GM19372 (cell line): ENCODE results near the gene PHC3.

ENCODE experiments used
- ATAC-seq: cut with Tn5 transposase; IDR thresholded peaks from one replicate; pipeline ENCODE4 v1.9.1; 2021; ENCODE audit warnings: mild to moderate bottlenecking, low read depth, moderate library complexity; ENCODE audit not compliant: unreplicated experiment

Gene PHC3

DNA sequence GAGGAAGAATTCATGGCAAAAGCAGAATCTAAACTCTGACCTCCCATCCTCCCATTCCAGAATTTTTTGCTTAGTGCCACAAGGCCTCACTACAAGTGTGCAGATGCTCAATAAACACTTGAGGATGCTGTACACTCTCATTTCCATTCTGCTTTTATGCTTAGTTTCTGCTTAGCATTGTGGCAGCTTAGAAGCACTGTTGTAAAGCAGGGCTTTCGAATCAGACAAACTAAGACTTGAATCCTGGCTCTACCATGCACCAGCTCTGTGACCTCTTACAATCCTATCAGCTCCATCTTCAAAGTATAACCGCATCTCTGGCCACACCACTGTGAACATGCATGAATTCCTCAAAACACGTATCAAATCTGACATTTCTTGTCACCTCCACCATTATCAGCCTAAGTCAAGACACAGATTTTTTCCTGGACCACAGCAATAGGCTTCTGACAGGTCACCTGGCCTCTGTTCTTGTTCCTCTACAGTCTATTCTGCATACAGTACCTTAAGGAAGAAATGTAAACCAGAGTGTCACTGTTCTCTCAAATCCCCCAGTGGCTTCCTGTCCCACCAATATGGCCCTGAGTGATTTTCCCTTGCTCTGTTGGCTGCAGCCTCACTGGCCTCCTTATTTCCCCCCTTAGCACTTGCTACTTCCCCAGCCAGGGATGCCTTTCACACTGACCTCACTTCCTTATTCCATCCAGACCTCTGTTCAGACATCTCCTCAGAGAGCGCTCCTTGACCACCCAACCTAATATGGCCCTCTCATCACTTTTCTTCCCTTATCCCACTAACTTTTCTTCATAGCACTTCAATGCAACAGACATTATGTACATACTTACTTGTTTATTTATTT lies 8.1 kb upstream of the PHC3 start:
- ATAC-seq: peak; percentile 44

DNA sequence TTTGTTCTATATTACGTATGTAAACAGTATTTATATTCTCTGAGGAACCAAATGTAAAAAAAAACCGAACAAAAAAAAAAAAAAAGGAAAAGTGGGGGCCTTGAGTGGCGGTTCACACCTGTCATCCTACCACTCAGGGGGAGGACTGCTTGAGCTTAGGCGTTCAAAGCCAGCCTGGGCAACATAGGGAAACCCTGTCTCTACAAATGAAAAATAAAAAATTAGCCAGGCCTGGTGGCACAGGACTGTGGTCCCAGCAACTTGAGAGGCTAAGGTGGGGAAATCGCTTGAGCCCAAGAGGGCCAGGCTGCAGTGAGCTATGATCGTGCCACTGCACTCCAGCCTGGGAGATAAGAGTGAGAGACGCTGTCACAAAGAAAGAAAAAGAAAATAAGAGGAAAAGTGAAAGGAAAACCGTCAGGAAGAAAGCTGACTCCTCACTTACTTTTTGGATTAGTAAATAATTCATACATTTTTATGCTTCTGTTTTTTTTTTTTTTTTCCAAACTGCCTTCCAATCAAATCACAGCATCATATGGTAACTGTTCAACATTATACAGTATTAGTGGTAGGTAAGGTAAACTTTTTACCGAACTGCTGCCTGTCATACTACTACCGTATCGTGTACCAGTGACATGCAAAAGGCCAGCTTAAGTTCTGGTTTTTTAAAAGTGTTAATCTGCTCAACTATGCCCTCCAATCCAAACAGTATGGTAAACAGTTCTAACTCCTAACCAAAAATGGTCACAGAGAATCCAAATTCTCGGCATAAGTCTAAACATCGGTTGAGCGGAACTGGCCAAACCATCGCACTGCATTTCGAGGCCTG lies 1.2 kb downstream of the PHC3 start:
- ATAC-seq: peak; percentile 10

DNA sequence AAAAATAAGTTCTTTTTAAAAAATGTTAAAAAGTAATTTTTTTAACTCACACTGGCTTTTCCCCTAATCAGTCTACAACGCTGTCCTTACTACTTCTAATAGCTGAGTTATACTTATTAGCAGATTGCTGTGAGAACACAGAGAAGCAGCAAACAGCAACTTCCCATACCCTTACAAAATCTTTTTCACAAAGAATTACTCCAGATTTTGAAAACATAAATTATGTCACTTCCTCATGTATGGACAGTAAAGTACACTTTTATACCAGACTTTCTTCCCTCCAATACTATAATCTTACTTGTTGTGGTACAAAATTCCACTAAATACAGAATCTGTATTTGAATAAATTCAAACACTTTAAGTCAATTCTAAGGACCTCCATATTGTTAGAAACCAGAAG lies 2.1 kb downstream of the PHC3 start:
- ATAC-seq: no peak

DNA sequence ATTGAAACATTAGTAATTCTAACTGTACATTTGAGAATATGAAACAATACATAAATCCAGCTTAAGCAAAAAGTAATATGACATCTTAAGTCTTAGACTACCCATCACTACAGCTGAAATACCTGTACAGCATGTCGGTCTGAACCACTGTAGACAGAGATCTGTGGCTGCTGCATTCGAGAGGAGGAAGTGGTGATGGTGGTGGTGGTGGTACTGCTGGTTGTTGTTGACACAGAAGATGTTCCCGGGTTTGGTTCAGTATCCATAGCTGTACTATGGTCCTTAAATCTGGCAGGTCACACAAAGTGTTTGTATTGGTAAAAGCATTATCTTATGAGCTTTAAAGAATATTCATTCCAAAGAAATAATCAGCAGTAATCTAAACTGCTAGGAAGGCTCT lies 2.9 kb downstream of the PHC3 start:
- ATAC-seq: no peak

DNA sequence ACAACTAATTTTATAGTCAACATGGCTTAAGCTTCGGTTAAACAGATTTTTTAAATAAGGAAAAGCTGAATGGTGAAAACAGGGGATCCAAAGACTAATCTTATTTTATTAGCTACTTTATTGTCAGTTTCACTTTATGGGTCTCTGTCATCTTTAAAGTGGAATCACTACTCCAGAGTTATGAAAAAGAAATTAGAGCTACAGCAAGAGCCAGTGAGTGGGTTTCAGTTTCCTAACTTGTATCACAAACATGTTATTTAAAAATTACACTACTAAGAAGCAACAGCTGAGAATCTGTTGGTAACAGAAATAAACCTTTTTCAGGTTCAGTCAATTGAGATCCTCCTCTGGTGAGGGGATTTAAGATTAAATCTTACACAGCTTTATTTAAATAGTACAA lies 10.0 kb downstream of the PHC3 start:
- peak; percentile 75 for ATAC-seq

DNA sequence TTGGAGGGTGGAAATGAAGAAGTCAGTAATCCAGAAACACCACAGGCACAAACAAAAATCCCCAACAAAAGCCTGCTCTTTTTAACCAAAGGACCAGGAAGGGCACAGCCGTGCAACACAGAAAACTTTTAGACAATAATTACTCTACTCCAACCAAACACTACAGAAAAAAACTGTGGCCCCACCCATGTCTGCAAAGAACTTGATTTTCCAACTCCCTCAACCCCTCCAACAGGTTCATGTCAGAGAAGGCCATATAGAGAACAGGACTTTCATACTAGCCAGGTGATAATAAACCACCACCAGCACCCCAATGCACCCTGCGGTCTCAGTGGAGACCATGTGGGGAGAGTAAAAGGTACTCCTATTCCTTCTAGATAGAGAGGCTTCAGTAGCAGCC lies 16.8 kb downstream of the PHC3 start:
- ATAC-seq: no peak

DNA sequence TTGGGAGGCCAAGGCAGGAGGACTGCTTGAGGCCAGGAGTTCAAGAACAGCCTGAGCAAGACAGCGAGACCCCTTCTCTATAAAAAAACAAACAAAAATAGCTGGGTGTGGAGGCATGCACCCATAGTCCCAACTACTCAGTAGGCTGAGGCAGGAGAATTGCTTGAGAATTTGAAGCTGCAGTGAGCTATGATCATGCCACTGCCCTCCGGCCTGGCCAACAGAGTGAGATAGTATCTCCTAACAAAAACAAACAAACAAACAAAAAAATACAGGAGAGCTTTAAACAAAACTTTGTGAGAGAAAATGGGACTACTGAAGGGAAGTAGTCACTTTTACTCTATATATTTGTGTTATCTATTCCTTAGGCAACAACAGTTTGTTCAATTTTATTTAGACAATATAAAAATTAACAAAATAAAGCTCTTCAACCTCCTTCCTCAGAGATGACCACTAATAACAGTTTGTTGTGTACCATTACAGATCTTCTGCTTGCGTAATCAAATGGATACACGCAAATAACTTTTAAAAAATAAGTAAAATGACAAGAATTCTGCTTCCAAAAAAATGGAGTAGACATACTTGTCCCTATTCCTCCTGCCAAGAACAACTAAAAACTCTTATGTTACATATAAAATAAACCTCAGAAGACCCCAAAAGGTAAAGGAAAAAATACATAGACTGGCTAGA lies 17.4 kb downstream of the PHC3 start:
- no peak for ATAC-seq

DNA sequence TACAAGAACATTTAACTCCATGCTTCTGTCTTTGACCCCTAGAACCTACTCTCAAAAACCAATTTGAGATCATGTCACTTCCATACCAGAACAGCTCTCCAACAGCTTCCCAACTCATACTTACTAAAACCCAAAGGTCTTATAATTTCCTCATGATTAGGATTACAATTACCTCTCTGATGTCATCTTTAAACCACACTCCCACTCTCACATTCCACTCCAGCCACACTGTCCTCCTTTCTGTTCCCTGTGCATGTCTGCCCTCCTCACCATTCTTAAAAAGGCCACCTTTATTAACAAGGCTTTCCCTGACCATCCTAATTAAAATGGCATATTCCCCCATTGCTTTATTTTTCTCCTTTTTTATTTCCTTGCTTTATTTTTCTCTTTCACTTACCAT lies 18.9 kb downstream of the PHC3 start:
- ATAC-seq: no peak

DNA sequence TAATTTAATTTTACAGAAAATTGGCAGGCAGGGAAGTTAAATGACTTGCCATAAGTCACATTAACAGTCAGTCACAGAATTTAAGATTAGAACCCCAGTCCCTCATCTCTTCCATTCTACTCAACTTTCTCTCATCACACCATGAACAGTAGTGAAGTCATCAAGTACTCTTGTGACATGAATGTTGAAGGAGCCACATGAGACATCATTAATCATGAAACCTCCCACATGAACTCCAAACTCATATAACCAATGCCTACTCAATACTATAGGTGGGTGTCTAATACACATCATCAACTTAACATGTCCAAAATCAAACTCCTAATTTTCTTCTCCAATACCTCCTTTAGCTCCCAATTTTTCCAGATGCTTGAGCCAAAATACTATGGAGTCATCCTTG lies 19.5 kb downstream of the PHC3 start:
- ATAC-seq: no peak

DNA sequence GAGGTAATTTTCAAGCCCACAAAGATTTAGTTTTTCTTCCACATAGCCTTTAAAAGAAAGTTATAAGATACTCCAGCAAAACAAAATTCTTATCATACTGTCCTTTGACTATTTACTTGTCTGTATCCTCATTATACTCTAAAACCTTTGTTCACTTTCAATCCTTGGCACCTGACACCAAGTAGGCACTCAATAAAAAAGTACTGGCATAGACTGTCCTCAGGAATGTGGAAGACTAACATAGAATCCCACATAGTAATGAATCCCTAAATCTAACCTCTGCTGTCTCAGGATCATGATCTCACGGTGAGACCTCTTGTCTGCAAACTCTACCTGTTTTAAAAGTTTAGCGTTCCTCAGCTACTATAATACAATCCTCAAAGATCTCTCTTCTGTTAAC lies 21.6 kb downstream of the PHC3 start:
- no peak for ATAC-seq

DNA sequence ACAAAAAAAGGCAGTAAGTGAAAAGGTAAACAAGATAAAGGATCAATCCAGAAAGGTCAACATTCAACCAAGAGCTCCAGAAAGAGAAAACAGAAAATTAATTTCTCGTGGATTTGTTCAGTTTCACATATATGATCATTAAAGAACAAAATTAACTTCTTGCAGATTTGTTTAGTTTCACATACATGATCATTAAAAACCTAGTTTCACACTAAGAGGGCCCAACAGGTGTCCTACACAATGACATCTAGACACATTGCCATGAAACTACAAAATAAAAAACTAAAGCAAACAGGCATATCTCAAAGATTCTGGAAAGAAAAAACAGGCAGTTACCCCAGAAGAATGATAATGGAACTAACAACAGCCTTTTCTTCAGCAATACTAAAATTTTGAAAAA lies 22.1 kb downstream of the PHC3 start:
- no peak for ATAC-seq

DNA sequence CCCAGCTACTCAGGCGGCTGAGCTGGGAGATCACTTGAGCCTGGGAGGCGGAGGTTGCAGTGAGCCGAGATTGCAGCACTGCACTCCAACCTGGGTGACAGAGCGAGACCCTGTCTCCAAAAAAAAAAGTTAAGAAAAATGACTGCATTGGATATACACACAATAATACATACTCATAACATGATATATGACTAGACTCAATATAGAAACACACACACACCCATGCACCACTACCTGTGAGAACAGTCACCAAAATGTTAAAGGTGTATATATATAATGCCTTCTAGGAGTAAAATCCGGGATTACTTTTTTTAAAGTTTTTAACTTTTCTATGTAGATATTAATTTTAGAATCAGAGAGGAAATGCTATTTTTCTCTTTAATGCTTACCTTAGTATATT lies 25.9 kb downstream of the PHC3 start:
- no peak for ATAC-seq

DNA sequence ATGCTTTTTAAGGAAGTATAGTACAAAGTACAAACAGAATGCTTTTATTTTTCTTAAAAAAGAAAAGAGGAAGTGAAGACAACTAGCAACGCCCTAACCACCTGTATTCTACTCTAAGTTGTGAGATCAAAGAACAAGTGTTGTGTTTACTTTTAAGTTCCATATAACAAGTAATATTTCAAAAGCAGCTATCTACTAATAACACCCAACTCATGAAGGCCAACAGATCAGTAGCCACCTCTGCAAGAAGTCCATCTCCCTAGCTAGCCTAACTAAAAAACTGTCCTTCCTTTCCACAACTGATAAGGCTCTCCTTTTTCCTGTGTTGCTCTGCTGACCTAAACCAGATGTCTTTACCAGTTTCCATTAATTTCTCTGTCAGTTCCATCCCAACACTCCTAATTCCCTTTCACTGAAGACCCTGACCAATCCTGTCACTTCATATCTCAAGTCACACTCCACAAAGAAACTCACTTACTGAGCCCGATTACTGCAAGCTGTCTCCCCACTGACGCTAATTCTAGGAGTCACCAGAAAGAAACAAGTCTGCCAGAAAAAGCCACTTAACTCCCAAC lies 26.9 kb downstream of the PHC3 start:
- peak; percentile 87 for ATAC-seq

DNA sequence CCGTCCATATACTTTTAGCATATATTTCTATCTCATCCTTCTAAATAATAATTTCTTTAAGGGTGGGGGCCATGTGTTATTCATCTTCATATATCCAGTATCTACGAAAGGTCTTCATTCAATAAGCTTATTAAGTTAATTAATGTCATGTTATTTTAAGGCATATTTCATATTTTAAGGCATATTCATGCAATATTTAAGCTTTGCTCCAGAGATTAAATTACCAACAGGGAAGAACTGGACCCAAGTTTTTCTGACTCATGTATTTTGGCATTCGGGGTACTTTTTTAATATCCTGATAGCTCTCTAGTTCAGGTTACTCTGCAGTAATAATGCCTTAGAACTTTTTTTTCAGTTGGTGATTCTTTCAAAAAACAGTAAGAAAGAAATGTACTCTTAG lies 27.4 kb downstream of the PHC3 start:
- ATAC-seq: peak; percentile 28

DNA sequence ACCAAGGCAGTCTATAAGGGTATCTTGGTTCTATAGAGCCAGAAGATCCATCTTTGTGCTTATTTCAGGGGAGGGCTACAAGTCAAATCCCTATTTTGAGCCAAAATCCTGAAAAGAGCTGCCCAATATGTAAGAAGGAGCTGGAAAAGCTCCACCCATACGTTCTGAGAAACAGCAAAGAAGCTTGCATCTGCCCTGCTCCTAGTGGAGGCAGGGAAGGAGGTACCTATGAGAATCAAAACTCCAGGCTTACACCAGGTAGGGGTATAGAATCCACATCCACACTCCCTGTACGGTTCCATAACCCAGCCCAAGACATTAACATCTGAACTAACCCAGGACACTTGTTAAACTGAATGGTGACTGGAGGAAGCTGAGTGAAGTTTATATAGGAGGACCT lies 30.0 kb downstream of the PHC3 start:
- ATAC-seq: no peak

DNA sequence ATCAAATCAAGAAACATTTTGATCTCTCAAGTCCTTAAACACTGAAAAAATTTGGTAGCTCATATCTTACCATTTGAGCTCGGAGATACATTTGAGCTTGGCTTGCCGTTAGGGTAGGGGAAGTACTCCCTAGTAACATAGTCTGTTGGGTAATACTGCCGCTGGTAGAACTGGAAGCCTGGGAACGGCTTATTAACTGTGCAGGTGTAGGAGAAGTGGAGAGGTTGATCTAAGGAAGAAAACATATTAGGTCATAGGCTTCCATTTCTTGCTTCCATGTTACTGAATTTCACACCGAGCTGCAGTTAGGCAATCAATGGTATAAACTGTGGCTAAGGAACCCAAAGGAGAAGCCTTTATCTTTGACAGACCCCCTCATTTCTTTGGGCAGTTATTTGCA lies 32.5 kb downstream of the PHC3 start:
- no peak for ATAC-seq

DNA sequence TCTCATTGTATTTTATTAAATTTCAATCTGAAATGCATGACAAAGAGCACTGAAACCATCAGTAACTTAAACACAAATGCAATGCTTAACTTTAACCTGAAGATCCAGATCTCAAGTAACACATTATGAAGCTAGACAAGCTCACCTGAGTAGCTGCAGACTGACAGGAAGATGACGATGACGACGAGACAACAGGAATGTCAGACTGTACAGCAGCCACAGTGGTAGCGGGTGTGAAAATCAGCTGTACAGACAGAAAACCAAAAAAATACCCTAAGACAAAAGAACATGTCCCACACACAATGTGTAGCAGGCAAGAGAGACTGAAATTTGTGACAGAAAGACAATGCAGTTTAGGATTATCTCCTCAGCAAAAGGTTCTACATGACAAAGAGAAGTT lies 36.3 kb downstream of the PHC3 start:
- no peak for ATAC-seq

DNA sequence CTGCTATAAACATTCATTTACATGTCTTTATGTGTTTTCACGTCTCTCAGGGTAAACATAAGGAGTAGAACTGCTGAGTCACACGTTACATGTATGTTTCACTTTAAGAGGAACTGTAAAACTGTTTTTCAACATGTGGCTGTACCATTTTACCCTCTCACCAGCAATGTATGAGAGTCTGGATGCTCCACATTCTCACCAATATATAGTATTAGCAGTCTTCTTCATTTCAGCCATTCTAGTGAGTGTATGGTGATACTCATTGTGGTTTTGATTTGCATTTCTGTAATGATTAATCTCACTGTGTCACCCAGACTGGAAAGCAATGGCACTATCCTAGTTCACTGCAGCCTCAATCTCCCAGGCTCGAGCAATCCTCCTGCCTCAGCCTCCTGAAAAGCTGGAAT lies 37.1 kb downstream of the PHC3 start:
- ATAC-seq: peak; percentile 84

DNA sequence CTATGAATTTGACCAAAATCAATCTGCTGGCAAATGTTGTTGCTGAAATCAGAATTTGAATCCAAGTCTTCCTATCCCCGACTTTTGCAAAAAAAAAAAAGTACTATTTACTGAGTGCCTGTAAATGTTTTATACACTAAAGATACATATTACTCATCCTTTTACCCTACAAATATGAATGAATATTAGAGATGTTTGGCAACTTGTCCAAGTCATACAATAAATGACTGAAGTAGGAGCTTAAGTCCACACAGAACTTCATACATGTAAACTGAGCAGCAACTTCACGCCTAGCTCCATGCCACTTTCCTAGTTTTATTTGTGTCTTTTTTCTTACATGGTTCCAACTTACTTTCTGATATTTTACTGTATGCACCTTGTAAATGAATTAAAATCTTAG lies 39.2 kb downstream of the PHC3 start:
- ATAC-seq: no peak

DNA sequence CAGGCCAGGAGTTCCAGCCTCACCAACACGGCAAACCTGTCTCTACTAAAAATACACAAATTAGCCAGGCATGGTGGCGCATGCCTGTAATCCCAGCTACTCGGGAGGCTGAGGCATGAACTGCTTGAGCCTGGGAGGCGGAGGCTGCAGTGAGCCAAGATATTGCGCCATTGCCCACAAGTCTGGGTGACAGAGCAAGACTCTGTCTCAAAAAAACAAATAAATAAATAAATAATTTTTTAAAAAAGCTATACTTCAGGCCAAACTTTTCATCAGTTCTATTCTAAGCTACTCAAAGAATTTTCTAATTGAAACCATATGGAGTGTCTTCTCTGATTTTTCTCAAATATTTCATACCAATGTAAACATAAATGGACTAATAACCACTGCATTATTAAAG lies 43.5 kb downstream of the PHC3 start:
- no peak for ATAC-seq

DNA sequence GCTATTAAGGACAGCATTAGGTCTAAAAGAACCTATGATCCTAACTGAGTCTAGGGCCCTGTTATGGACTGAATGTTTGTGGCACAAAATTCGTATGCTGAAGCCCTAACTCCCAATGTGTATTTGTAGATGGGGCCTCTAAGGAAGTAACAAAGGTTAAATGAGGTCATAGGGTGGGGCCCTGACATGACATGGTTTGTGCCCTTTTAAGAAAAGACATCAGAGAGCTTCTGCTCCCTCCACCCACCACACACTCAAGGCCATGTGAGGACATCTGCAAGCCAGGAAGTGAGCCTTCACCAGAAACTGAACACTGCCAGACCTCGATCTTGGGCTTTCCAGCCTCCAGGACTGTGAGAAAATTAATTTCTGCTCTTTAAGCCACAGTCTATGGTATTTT lies 49.2 kb downstream of the PHC3 start:
- ATAC-seq: no peak
